ENCODE results near the gene PRKCA.
A peak's percentile ranks its signal among the peaks of the same experiment; 100 is the strongest.
"Not testable (repeated sequence)": the region's sequence is repeated elsewhere in the genome, so short reads cannot be mapped to it uniquely, and the experiment has no call there.

Gene PRKCA

DNA sequence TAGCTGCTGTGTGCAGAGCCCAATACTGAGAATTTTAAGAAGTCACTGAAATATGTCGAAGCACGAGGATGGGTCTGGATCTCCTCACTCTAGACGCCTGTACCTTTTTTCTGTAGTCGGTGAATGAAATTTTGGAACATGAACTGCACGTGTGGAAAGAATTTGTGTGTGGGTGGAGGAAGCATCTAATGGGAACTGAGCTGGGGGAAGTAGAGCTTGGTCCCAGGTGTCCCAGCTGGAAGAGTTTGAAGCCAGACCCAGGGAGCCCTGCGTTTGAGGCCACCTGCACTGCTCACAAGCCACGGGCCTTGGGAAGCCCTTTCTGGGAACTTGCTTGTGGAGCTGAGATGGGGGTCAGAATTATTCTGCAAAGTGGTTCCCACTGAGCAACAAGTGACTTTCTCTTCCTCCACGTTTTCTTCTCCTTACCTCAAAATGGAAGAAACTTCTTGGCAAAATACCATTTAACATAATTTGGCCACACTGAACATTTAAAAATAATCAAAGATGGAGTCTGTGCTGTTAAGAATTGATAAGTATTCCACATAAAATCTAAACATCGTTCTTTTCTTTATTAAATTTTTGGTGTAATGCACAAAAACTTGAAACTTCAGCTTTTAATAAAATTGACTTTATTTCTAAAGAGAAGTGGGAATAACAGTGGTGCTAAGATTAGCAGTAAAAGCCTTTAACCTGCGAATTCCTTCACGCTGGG, 163.8 kb downstream of the PRKCA start:
- DNase-seq (ENCODE audit: low read depth), result no peak

DNA sequence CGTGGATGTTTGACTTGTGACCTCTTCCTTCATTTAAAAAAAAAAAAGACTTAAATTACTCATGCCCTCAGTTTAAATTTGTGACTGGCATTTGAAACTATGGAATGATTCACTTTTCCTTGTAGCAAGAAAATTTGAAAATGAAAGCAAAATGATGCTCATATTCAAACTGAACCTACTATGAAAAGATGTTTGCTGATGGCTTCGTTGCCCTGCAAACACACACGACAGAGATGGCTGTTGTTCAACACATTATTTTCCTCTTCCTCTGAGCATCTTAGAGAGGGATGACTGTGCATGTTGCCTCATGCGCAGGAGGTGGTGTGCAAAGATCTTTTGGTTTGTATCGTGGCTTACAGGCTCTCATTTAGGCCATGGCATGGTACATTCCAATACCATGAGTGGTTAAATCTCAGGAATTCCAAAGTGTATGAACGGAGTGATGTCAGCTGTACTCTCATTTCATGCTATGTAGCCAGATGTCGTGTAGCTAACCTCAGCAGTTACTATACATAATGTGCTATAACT, 164.5 kb downstream of the PRKCA start:
- peak; percentile 99 for DNase-seq (ENCODE audit: low read depth)

DNA sequence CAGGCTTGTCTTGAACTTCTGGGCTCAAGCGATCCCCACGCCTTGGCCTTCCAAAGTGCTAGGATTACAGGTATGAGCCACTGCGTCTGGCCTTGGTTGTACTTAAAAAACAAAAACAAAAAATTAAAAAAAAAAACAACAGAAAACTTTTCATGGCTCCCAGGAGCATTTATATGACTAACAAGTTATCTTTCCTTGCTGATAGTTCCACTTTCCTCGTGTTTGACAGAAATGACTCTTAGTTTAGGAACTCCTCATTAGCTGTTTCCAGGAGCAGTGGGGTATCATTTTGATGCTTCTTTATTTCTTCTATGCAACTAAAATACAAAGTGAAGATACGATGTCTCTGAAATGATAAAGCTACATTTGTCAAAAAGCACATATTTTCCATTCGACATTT, 165.4 kb downstream of the PRKCA start:
- no peak for DNase-seq (ENCODE audit: low read depth)

DNA sequence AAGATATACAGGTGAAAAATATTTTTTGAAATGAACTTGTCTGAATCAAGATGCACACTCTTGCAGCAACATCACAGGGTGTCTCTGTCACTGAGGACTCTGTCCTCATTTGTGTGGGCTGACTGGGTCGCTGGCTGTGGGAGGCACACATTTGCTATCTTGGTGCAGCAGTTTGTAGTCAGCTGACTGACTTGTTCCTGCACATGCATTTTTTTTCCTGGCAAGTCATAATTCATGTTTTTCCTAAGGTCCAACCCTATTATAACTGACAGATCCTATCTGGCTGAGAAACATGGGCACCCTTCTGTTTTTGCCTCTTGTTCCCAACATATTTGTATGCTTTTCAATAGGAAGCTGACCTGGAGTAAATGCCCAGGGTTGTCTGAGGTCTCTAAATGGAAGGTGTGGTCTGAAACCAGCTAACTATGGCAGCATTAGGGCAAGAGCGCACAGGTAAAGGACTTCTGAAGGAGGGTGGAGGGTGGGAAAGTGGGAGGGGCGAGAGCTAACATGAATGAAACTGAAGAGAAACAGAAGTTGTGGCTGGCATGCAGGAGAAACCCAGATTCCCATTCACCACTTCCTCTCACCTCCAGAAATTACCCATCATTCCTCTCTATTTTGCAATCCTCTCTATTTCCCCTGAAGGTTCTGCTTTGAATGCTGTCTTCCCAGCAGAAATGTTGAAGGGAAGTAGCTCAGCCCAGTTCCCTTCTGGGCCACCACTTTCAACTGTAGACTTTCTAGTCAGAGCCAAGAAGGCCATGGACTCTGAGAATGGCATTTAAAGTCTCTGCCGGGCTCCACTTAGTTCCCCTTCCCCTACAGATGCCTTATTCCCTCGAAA, 166.1 kb downstream of the PRKCA start:
- no peak for DNase-seq (ENCODE audit: low read depth)

DNA sequence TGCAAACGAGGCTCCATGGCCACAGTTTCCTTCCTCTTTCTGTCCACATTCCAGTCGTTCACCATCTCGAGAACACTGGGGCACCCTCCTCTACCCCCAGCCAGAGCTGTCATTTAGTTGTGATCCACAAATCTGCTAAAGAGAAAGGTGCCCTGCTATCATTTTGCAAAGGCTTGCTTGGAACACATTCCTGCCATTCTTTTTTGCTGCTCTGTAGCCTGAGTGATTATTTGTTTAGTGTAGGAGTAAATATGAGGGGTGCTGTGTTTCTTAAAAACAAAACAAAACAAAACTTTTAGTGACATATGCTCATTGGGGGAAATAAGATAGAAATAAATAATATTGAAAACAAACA, 166.7 kb downstream of the PRKCA start:
- DNase-seq (ENCODE audit: low read depth), result no peak

DNA sequence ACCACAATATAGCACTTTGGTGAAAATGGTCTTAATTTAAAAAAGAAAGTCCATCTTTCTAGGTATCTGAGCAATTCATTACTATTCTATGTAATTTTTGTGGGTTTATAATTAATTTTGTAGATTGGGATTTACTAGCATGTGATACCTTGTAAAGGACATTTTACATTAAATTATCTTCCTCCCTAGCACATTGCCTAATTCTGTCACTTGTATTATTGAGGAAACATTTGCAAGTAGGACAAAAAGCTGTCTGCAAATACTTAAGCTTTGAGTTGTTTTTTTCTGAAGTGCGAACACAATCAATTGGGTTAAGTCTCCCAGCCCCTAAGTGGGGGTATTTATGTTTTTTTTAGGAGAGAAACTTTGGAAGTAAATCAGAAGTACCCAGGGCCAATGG, 167.0 kb downstream of the PRKCA start:
- no peak for DNase-seq (ENCODE audit: low read depth)

DNA sequence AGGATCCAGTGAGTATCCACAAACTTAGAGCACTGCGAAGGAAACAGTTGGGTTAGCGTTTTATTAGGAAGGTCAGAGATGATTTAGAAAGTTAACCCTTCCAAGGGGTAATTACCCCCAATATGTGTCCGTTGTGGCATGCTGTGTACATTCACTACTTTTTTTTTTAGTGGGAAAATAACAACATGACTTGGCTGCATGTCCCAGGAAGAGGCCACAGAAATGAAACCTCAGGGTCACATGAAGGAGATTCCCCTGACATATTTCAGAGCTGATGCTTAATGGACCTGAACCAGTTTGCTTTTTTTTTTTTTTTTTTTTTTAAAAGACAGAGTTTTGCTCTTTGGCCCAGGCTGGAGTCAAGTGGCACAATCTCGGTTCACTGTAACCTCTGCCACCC, 167.5 kb downstream of the PRKCA start:
- DNase-seq (ENCODE audit: low read depth), result no peak

DNA sequence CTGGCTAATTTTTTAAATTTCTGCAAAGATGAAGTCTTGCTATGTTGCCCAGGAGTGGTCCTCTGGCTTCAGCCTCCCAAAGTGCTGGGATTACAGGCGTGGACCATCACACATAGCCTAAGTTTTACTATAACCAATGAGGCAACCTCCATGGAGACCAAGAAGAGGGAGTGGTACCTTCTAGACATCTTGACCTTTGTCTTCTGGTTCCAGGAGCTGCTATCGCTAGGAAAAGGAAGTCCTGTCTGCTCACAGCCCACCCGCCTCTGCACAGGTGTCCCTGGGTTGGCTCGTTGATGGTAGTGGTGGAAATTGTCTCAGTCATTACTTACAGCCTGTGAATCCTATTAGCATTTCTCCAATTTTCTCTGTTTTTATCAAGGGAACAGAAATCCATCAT, 169.7 kb downstream of the PRKCA start:
- DNase-seq (ENCODE audit: low read depth), result no peak

DNA sequence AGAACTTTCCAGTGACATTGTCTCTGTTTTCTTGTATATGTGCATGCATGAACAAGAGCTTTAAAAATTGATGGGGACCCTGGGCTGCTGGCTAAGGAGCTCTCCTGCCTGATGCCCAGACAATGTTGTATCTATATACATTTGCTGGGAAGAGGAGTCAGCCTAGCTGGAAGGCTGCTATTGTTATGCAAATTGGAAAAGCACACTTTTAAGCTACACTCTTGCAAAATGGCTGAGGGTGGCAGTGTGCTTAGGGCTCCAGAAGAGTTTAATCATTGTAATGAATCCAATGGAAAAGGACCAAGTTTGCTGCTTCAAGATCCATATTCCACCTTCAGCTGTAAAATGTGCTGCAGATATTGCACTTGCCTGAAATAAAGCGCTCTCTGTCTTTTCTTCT, 171.8 kb downstream of the PRKCA start:
- no peak for DNase-seq (ENCODE audit: low read depth)

DNA sequence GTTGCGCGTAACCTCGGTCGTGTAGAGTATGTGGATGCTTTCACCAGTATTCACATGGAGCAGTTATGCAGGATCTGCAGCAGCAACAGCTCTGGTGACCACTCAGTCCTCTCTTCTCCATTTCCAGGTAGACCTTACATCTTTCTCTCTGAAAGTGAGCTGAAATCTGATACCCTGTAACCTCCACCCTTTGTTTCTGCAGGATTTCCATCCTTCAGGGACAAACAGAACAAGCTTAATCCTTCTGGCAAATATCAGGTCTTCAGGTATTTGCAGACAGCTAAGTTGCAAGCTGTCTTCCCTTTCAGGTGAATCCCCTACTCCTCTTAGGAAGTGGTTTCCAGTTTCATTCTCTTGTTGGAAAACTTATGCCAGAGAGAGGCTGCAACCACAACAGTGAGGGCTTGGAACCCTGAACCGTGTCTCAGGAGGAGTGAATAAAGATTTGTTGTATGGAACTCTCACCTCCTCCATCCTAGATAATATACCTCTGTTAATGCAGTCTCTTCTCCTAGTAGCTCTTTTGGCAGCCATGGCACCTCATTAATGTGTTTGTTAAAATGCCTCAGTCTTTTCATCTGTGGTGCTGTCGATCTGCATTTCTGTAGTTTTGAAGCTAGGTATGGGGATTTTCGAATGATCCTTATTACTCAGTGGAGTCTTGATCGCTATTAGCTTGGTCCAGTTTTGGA, 172.5 kb downstream of the PRKCA start:
- DNase-seq (ENCODE audit: low read depth), result no peak

DNA sequence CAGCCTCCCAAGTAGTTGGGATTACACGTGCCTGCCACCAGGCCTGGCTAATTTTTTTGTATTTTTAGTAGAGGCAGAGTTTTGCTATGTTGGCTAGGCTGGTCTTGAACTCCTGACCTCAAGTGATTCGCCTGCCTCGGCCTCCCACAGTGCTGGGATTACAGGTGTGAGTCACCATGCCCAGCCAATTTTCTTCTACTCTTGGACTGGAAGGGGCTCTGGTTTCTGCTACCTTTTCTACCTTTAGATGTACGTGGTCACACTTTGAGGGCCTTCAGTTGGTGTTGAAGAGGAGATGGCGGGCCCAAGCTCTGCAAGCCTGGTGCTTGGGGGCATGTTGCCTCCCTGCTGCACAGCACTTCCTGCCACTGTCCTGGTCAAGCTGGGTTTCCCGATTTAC, 173.6 kb downstream of the PRKCA start:
- no peak for DNase-seq (ENCODE audit: low read depth)

DNA sequence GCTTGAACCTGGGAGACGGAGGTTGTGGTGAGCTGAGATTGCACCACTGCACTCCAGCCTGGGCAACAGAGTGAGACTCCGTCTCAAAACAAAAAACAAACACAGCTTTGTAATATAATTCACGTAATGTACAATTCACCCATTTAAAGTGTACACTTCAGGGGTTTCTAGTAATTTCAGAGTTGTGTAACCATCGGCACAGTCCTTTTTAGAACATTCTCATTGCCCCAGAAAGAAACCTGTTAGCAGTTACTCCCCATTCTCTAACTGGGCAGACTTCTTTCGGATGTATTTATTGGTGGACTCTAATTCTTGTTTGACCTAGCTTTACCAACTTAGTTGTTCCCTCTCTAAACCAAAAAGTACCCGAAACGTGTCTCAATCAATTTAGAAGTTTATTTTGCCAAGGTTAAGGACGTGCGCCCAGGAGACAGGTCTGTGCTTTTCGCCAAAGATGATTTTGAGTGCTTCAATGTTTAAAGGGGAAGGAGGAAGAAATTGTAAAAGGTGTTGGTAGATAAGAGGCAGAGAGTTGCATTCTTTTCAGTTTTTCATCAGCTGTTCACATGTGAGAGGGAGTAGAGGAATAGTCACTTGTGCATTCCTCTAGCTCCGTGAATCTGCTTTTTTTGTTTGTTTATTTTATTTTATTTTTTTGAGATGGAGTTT, 175.3 kb downstream of the PRKCA start:
- DNase-seq (ENCODE audit: low read depth), result no peak

DNA sequence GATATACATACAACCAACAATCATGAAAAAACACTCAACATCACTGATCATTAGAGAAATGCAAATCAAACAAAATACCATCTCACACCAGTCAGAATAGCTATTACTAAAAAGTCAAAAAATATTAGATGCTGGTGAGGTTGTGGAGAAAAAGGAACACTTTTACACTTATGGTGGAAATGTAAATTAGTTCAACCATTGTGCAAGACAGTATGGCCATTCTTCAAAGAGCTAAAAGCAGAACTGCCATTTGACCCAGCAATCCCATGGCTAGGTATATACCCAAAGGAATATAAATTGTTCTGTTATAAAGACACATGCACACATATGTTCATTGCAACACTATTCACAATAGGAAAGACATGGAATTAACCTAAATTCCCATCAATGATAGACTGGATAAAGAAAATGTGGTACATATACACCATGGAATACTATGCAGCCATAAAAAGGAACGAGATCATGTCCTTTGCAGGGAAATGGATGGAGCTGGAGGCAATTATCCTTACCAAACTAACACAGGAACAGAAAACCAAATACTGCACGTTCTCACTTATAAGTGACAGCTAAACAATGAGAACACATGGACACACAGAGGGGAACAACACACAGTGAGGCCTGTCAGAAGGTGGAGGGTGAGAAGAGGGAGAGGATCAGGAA, 176.9 kb downstream of the PRKCA start:
- not testable (repeated sequence) for DNase-seq (ENCODE audit: low read depth)

DNA sequence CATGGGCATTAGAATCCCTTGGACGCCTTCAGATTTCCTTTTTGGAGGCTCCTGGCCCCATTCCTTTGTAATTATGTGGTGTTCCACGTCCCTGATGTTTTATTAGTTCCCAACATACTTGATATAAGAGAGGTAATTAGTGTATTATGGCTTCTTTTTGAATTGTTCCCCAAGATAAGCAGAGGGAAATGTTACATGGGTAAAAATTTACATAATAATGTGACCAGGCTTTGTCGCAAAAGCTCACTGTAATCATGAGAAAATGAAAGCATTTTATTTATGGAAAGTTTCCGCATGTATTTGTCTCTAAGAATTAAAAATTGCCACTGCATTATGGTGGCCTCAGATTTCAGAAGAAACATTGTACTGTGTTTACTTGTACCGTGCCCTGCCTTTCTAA, 177.8 kb downstream of the PRKCA start:
- no peak for DNase-seq (ENCODE audit: low read depth)

DNA sequence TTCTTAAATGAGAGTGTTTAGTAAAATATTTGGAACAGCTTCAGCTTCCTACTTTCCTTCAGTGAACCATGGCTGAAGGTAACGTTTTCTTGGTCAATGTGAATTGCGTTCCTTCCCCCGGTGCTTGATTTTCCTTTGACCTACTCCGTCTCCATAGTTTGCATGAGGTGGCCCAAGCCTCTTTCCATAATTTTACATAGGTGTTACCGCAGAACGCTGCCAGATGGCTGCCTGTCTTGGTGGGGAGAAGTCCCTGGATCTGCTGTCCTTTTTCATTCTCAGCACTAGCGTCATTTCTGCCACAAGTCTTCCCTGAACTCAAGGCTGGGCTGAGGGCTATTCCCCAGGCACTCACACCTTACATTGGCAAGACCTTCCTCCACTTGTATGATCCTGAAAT, 178.4 kb downstream of the PRKCA start:
- DNase-seq (ENCODE audit: low read depth), result no peak

DNA sequence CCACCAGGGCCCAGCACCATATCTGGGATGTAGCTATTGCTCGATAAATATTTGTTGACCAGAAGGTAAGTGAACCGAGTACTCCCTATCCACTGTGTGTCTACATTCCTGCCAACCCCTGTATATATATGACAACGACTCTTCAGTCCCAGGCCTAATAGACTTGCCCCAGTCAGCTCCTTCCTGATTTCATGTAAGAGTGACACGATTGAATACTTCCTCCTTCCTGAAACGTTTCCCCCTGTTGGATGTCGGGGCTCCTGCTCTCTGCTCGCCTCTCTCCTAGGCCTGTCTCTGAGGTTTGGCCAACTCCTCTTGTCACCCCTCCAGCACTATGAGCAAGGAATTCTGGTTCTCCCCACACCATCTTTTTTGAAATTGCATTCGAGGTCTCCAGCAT, 178.9 kb downstream of the PRKCA start:
- no peak for DNase-seq (ENCODE audit: low read depth)

DNA sequence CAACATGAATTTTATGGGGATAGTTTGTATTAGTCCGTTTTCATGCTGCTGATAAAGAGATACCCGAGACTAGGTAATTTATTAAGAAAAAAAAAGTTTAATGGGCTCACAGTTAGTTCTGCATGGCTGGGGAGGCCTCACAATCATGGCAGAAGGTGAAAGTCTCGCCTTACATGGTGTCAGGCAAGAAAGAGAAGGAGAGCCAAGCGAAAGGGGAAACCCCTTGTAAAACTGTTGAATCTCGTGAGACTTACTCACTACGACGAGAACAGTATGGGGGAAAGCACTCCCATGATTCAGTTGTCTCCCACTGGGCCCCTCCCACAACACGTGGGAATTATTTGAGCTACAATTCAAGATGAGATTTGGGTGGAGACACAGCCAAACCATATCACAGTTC, 181.5 kb downstream of the PRKCA start:
- DNase-seq (ENCODE audit: low read depth), result no peak

DNA sequence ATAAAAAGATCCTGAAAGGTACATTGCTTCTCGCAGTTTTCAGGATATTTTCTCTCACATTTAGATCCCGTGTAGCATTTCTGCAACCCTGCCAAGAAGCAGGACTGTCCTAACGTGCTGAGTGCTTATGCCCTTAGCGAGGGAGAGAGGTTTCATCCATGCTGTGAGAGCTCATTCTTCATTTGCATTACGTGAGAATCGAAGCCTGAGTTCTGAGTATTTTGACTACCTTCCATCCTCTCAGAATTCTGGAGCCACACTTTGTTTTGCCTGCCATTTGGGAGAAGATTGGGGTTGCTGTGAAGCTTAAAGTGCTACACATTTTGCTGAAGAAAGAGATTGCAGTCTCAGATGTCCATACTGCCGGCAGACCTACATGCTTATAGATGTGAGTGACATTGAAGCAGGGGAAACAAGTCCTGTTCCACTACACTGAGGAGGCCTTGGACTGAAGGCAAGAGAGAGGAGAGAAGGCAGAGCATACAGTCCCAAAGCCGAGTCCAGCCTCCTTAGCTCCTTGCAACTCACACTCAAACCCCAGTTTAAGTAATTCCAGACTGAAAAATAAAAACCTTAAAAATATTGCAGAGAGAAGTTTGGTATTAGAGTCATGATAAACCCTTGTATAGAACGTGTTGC, 183.0 kb downstream of the PRKCA start:
- DNase-seq (ENCODE audit: low read depth), result no peak

DNA sequence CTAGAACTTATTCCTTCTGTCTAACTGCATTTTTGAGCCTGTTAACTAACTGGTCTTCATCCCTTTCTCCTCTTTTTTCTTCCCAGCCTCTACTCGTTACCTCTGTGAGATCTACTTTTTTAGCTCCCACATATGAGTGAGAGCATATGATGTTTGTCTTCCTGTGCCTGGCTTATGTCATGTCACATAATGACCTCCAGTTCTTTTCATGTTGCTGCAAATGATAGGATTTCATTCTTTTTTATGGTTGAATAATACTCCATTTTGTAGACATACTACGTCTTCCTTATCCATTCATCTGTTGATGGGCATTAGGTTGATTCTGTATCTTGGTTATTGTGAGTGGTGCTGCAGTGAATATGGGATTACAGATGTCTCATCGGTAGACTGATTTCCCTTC, 184.7 kb downstream of the PRKCA start:
- DNase-seq (ENCODE audit: low read depth), result no peak

DNA sequence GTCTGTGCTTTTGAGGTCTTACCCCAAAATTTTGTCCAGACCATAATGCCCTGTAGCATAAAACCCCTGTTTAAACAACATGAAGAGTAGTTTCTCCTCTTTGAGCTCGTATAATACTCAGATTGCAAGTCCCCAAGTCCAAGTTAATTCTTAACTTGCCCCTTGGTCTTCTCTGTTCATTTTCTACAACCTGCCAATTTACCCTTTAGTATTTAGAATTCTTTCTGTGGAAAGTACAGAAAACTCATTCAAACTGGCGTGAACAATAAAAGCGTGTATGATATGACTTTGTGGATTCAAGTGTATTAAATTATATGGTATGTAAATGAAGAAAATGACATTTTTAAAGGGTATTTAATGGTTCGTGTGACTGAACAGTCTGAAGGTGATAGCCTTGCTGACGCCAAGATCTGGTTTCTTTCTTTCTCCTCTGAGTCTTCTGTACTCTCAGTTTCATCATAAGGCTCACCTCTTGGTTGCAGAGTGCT, 185.6 kb downstream of the PRKCA start:
- DNase-seq (ENCODE audit: low read depth), result no peak

DNA sequence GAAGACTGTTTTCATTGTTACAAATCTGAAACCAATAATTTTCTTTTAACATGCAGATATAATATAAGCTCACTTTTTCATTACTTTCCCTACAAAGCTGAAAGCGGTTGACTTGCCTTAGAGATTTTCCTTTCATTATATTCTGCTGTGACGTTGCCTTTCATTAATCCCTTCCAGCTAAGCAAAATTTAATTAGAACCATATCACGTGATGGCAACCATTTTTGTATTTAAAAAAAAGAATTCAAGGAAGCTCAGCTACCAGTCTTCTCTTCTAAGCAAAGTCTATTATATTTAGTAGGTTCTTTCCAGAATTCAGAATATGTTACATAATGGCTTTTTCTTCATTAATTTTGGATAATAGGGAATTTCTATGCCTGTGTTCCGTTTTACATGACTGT, 186.5 kb downstream of the PRKCA start:
- no peak for DNase-seq (ENCODE audit: low read depth)
